Endothelial cell of umbilical vein (primary cell): ENCODE measurements around the gene MAL. TPM values are rescaled to one million over a fixed set of nuclear protein-coding genes. Genes with fewer than 3 reads are reported as not detected.

Source experiments
- BruUV-seq: library from RNA; stranded (reverse); fragments of 400-500 nt; replicated peaks from 2 replicates; lab custom pipeline; 2021; lab: Mats Ljungman, UMichigan
- CTCF ChIA-PET: fragments of 300-600, 350-600 bp; sonication (Branson Sonifier 250); formaldehyde crosslinking; loops from one replicate; lab custom pipeline; 2021; ENCODE audit warnings: antibody characterized with exemption, inconsistent platforms; lab: Charles Lee
- POLR2A ChIA-PET: fragments of 300-600, 350-600 bp; sonication (Branson Sonifier 250); formaldehyde crosslinking; loops from one replicate; lab custom pipeline; 2021; ENCODE audit warnings: antibody characterized with exemption, inconsistent platforms; lab: Charles Lee
- DNase-seq: peaks from one replicate; pipeline ENCODE4 v3.0.0-alpha.2; 2011; ENCODE audit warnings: low read depth, low spot score
- FAIRE-seq: peaks from 2 replicates; lab custom pipeline; 2011; peaks lifted over from hg19 to GRCh38; lab: Jason Lieb, UNC
- H2AFZ ChIP-seq: 2 replicates; pipeline ENCODE4 v1.6.0; 2012; ENCODE audit warnings: low read depth, low read length, control low read depth, inconsistent platforms
- H3K27ac ChIP-seq: 2 replicates; pipeline ENCODE4 v1.5.1; 2011; ENCODE audit warnings: low read depth, mild to moderate bottlenecking, control low read depth, low read length, moderate library complexity; ENCODE audit not compliant: insufficient read depth
- H3K27me3 ChIP-seq, 2 experiments: 2 replicates each; pipeline versions ENCODE4 v1.6.0 to v1.6.1; 2011; ENCODE audit warnings: low read length in 2 of 2, mixed read lengths in 1 of 2; ENCODE audit not compliant: control insufficient read depth in 2 of 2, insufficient read depth in 2 of 2
- H3K36me3 ChIP-seq, 2 experiments: 2 replicates in 1 of 2; 3 replicates in 1 of 2; pipeline ENCODE4 v1.5.1; 2011; ENCODE audit warnings: low read length in 2 of 2, mild to moderate bottlenecking in 1 of 2, moderate library complexity in 1 of 2; ENCODE audit not compliant: control insufficient read depth in 2 of 2, insufficient read depth in 2 of 2; ENCODE audit errors: extremely low read depth in 1 of 2
- H3K4me1 ChIP-seq: 3 replicates; pipeline ENCODE4 v1.5.1; 2011; ENCODE audit warnings: mild to moderate bottlenecking, low read length; ENCODE audit not compliant: control insufficient read depth, insufficient read depth; ENCODE audit errors: extremely low read depth
- H3K4me2 ChIP-seq: 2 replicates; pipeline ENCODE4 v1.6.1; 2011; ENCODE audit warnings: low read length, control low read depth, mixed read lengths; ENCODE audit not compliant: insufficient read depth
- H3K4me3 ChIP-seq, 3 experiments: fragments of 200-600 bp in 1 of 3; sonication (generic), shearing (Covaris generic) in 1 of 3; replicated peaks in 1 of 3; 2 replicates each; pipeline ENCODE4 v1.5.1; 2011 to 2016; ENCODE audit warnings: control low read depth in 3 of 3, low read length in 3 of 3, mild to moderate bottlenecking in 2 of 3, inconsistent platforms in 1 of 3, low read depth in 1 of 3, moderate library complexity in 1 of 3; ENCODE audit not compliant: insufficient read depth in 1 of 3
- H3K79me2 ChIP-seq: 2 replicates; pipeline ENCODE4 v1.6.0; 2012; ENCODE audit warnings: low read length, inconsistent platforms; ENCODE audit not compliant: control insufficient read depth, insufficient read depth
- H3K9ac ChIP-seq: replicated peaks from 2 replicates; pipeline ENCODE3; 2011; ENCODE audit warnings: low read length, control low read depth; ENCODE audit not compliant: insufficient read depth; ENCODE audit errors: extremely low read depth
- H3K9me1 ChIP-seq: replicated peaks from 3 replicates; pipeline ENCODE4 v1.6.0; 2011; ENCODE audit warnings: mild to moderate bottlenecking, low read length; ENCODE audit not compliant: control insufficient read depth, insufficient read depth; ENCODE audit errors: extremely low read depth
- H3K9me3 ChIP-seq: replicated peaks from 2 replicates; pipeline ENCODE4 v1.5.1; 2012; ENCODE audit warnings: low read length, inconsistent platforms; ENCODE audit not compliant: control insufficient read depth, insufficient read depth
- H4K20me1 ChIP-seq: replicated peaks from 2 replicates; pipeline ENCODE3; 2011; ENCODE audit warnings: mild to moderate bottlenecking, low read length; ENCODE audit not compliant: control insufficient read depth, insufficient read depth; ENCODE audit errors: extremely low read depth
- CTCF ChIP-seq, 2 donors: IDR thresholded peaks; 1 replicate in 1 of 2; 2 replicates in 1 of 2; pipeline ENCODE4 v1.5.1; 2011; ENCODE audit warnings: low read length in 2 of 2, mild to moderate bottlenecking in 2 of 2, moderate library complexity in 2 of 2, control low read depth in 1 of 2, inconsistent platforms in 1 of 2, low read depth in 1 of 2; ENCODE audit not compliant: insufficient read depth in 1 of 2; ENCODE audit errors: extremely low read depth in 1 of 2
- EZH2 ChIP-seq: IDR thresholded peaks from 2 replicates; pipeline ENCODE4 v1.6.1; 2012; ENCODE audit warnings: borderline replicate concordance, low read depth, mild to moderate bottlenecking, moderate library complexity, low read length, inconsistent platforms; ENCODE audit not compliant: severe bottlenecking
- FOS ChIP-seq: IDR thresholded peaks from 2 replicates; pipeline ENCODE4 v1.6.1; 2011; ENCODE audit warnings: mild to moderate bottlenecking, low read length, moderate library complexity, borderline replicate concordance; ENCODE audit not compliant: insufficient read depth
- GATA2 ChIP-seq: IDR thresholded peaks from 2 replicates; pipeline ENCODE4 v1.7.0; 2011; ENCODE audit warnings: low read depth, mild to moderate bottlenecking, moderate library complexity, mixed read lengths, low read length; ENCODE audit not compliant: insufficient read length, insufficient read depth
- JUN ChIP-seq: IDR thresholded peaks from 2 replicates; pipeline ENCODE4 v1.6.1; 2011; ENCODE audit warnings: borderline replicate concordance, low read depth; ENCODE audit not compliant: insufficient read length, insufficient read depth
- MAX ChIP-seq: IDR thresholded peaks from 2 replicates; pipeline ENCODE4 v1.6.1; 2011; ENCODE audit not compliant: insufficient read depth, insufficient read length
- MYC ChIP-seq: IDR thresholded peaks from one replicate; pipeline ENCODE4 v1.6.1; 2011; ENCODE audit warnings: mild to moderate bottlenecking, low read depth, low read length
- POLR2A ChIP-seq: IDR thresholded peaks from 2 replicates; pipeline ENCODE4 v1.6.1; 2012; ENCODE audit warnings: low read depth, mild to moderate bottlenecking, control low read depth, low read length
- POLR2AphosphoS5 ChIP-seq: IDR thresholded peaks from 2 replicates; pipeline ENCODE4 v1.6.1; 2012; ENCODE audit warnings: low read depth, mild to moderate bottlenecking, control low read depth, low read length, moderate library complexity; ENCODE audit not compliant: insufficient read depth
- dilution Hi-C: fragments of 300-500 bp; cut with MboI; formaldehyde crosslinking; loops from one replicate; pipeline ENCODE4 v1.15.0; 2019; ENCODE audit warnings: low sequenced_read_pairs; ENCODE audit not compliant: extremely low pct_ligation_motif_present
- intact Hi-C: fragments of 100-400 bp; cut with micrococcal nuclease; formaldehyde crosslinking; loops from one replicate; pipeline ENCODE4 v1.10.0; 2022
- polyA plus RNA-seq, 4 experiments: library from polyadenylated mRNA; depleted of rRNA in 3 of 4; stranded (reverse) in 3 of 4; unstranded in 1 of 4; fragments of >200 nt; gene quantifications; 2 replicates each; pipeline versions ENCODE4 v1.2.1 to v1.2.3, GENCODE V29; 2011 to 2012; ENCODE audit warnings: missing spikeins in 1 of 4
- total RNA-seq: library from RNA; stranded (reverse); gene quantifications from 2 replicates; pipeline ENCODE4 v1.2.3, GENCODE V29; 2021

MAL gene
- total and polyA plus RNA-seq, 2 donors (not counting 3 experiments of a cell fraction or from before 2014, with no cell fraction given), result not detected

DNA sequence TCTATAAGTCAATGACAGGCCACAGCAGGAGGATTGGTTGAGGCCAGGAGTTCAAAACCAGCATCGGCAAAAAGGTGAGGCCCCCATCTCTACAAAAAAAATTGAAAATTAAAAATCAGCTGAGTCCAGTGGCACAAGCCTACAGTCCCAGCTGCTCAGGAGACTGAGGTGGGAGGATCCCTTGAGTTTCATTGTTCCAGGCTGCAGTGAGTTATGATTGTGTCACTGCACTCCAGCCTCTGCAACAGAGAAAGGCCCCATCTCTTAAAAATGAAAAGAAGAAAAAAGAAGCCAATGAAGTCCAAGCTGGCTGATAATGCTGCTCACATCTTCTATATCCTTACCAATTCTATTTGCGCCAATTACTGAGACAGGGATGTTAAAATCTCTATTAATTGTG lies 57.0 kb downstream of the MAL start:
- no peaks in the 10 kb centered on the region for H3K9me1 ChIP-seq
- H3K9me3 ChIP-seq, result no peaks in the 10 kb centered on the region
- H3K4me3 ChIP-seq, result no peak overlapping the region
- H3K4me2 ChIP-seq, result no peak overlapping the region
- POLR2A ChIA-PET, result no interaction called here
- H3K27ac ChIP-seq, result no peak overlapping the region
- intact Hi-C loops, result no loop called here
- dilution Hi-C loops, result no loop called here
- TF ChIP-seq MYC (no peak), POLR2A (no peak), EZH2 (no peak), MAX (no peak), JUN (no peak), FOS (no peak), GATA2 (no peak), POLR2AphosphoS5 (no peak), CTCF (IDR thresholded peaks at IDR 0.05; ENCODE audit: extremely low read depth in 1 of 2, insufficient read depth in 1 of 2, low read depth in 1 of 2, low read length in 2 of 2) (no peak)
- no peaks in the 10 kb centered on the region for H4K20me1 ChIP-seq
- no peak overlapping the region for H2AFZ ChIP-seq
- CTCF ChIA-PET, result interaction anchor here (0.7 to 1.0 kb wide), 2 partner anchors 11 to 18 kb away, joined by 3 read pairs; no protein-coding TSS in a partner anchor
- BruUV-seq, result no TSS peak
- H3K79me2 ChIP-seq, result no peaks in the 10 kb centered on the region
- peaks cover 5 to 6% of the 10 kb centered on the region in 2 experiments for H3K36me3 ChIP-seq
- no peak for DNase-seq
- H3K9ac ChIP-seq, result no peak overlapping the region
- peaks cover 9 to 14% of the 10 kb centered on the region in 2 experiments for H3K27me3 ChIP-seq
- H3K4me1 ChIP-seq, result no peaks in the 10 kb centered on the region
- FAIRE-seq, result no peak
